CD4-positive, alpha-beta T cell treated with Interleukin-15 for 1 hour (primary cell): Measurements from ENCODE around the gene COL21A1.

ENCODE experiments used
- DNase-seq: peaks from one replicate; pipeline ENCODE4 v3.0.0-alpha.2; 2020

The COL21A1 gene

GRCh38 chr6:56101141-56101553 is 146.2 kb downstream of the COL21A1 start:
- DNase-seq, result peak; percentile 26

- DNase-seq, result no peak
Observed at GRCh38 chr6:56096946-56097621, 150.3 kb downstream of the COL21A1 start.

DNA sequence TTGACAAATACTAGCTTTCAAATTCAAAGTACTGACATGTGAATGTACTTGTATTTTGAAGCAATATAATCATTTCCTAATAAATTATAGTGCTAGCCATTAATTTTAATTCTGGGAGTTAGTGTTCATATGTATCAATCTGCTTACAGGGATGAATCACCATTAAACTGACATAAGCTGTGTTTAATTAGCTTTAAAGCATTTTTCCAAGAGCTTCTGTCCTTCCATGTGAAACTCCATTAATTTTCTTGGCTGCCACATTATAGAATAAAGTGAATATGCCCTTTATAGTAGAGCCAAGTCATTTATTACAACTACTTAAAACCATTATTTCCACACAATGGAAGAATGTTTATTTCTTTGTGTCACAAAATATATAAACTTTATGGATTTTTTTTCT is 150.8 kb downstream of the COL21A1 start:
- no peak for DNase-seq

GRCh38 chr6:56093776-56094175 is 153.6 kb downstream of the COL21A1 start:
- DNase-seq, result no peak

DNA sequence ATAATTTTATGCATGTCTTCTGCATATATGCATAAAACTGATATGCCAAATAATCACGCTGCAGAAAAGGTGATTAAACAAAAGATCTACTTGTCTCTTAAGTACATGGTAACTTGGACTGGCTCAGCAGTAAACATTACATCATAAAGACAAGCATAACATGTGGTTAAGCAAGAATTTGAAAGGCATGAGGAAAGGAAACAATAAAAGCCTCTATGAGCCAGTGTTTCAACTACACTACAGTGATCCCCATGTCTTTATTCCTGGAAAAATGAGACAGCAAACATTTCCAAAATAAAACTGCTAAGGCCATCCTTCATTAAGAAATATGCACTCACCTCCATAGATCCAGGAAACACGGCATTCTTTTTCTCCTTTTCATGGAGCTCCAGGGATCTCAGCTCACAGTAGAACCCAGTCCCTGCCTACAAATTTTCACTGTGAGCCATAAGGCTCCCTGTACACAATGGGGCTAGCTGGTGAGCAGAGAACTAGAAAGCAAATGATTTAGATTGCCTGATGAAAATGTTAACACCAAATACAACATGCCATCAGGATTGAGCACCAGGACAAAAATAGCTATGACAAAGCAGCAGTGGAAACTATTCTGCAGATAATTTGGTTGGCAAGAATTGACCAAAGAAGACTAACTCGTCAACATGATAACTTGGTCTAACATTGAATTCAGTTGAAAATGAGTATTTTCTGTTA is 156.1 kb downstream of the COL21A1 start:
- no peak for DNase-seq

DNA sequence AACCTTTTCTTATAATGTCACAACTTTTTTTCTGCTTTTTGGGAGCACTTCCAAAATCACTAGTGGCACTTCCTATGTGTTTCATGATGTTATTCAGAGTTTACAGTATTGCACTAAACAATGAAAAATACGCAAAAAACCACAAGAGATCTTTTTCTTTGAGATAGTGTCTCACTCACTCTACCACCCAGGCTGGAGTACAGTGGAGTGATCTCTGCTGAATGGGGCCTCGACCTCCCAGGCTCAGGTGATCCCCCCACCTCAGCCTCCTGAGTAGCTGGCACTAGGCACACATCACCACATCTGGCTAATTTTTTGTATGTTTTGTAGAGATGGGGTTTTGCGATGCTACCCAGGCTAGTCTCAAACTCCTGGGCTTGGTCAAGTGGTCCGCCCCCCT is 158.7 kb downstream of the COL21A1 start:
- DNase-seq, result no peak

DNA sequence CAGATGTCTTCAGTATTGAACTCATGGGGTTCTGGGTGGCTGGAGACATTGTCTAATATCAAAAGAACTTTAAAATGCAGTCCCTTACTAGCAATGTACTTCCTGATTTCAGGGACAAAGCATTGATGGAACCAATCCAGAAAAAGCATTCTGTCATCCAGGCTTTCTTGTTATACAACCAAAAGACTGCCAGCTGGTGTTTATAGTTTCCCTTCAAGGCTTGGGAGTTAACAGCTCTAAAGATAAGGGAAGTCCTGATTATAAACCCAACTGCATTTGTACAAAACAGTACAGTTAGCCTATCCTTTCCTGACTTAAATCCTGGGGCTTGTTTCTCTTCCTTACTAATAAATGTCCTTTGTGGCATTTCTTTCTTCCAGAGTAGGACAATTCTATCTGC is 160.0 kb downstream of the COL21A1 start:
- DNase-seq, result no peak

DNA sequence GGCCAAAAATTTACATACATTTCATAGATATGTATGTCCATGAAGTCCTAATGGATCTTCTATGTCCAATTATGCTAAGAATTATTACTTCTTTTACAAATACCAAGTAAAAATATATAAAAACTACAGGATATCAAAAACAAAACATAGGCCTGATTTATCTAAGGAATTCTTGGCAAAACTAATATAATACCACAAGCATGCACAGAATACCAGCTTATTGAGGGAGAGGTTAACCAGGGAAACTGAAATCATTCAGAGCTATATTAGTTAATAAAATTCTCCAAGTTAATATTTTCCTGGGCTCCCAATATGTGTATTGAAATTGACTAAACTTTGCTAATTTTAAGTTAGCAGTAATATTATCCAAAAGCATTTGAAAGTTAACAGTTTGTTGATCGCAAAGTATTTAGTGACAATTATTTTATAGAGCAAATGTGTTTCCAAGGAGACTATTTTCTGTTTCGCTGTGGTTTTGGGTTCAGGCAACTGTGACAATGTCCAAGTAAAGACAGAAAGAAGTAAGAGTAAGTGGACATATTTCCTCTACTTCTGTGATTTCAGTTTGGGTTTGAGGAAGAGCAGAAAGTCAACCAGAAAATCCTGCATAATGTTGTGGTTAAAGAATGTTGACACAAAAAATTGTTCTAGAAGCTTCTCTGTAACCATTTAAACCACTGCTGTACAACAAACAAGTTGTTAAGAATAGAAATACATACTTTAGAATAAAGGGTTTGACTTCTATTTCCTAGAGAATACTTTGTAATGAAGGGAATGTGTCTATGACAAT is 167.4 kb downstream of the COL21A1 start:
- no peak for DNase-seq

DNA sequence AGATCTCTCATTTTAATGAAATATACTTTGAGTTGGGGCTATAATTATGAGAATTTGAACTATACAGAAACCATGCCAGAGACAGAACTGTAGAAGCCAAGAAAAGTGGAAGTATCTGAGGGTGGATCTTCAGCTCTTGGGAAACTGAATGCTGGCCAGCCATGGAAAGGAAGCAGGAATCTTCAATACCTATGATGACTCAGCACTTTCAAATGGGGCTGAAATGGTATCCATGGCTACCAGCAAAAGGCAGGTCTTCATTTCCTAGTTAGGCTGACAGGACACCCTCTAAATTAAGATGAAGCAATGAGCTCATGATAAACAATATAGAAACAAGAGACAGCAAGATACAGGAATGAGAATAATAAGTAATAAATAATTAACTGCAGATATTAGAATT is 171.3 kb downstream of the COL21A1 start:
- DNase-seq, result no peak

GRCh38 chr6:56073761-56074160 is 173.6 kb downstream of the COL21A1 start:
- no peak for DNase-seq

GRCh38 chr6:56073315-56073714 is 174.1 kb downstream of the COL21A1 start:
- DNase-seq, result no peak

GRCh38 chr6:56072856-56073255 is 174.5 kb downstream of the COL21A1 start:
- DNase-seq, result no peak

GRCh38 chr6:56065408-56065807 is 182.0 kb downstream of the COL21A1 start:
- DNase-seq, result no peak

- DNase-seq, result no peak
Observed at GRCh38 chr6:56062836-56063235, 184.5 kb downstream of the COL21A1 start.

- no peak for DNase-seq
Observed at GRCh38 chr6:56058636-56059035, 188.7 kb downstream of the COL21A1 start.

DNA sequence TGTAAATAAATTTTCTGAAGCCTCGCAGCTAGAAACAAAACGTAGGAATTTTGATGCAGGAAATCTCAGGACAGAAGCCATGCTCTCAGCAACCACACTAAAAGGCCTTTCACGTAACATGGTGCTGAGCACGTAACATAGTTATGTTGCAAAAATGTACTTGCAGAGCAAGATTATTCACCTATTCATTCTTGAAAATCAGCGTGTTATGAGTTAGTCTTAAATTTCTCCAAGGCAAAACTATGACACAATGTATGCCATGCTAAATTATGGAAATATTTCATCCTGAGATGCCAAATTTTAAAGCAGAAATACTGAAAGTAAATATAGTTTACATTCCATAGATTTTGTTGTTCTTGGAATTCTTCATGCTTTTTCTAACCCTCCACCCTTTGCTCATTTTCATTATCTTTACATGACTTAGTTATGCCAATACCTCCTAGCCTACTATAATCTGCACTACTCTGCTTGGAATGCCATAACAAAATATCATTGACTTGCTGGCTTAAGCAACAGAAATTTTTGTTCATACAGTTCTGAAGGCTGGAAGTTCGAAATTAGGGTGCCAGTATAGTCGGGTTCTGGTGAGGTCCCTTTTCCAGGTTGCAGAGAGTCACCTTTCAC is 192.2 kb downstream of the COL21A1 start:
- DNase-seq, result no peak

DNA sequence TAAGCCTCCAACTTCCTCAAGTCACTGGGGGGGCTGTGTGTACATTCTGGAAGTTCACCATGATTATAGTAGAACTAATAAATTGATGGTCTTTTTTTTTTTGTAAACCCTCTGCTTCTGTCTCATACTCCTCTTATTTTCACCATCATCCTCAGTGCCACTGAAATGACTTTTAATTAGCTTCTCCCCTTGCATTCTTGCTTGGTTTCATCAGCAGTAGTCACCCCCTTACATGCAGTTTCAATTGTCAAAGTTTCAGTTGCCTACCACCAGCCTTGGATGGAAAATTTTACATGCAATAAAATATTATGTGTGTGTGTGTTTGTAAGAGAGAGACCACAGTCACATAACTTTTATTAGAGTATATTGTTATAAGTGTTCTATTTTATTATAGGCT is 196.2 kb downstream of the COL21A1 start:
- no peak for DNase-seq

DNA sequence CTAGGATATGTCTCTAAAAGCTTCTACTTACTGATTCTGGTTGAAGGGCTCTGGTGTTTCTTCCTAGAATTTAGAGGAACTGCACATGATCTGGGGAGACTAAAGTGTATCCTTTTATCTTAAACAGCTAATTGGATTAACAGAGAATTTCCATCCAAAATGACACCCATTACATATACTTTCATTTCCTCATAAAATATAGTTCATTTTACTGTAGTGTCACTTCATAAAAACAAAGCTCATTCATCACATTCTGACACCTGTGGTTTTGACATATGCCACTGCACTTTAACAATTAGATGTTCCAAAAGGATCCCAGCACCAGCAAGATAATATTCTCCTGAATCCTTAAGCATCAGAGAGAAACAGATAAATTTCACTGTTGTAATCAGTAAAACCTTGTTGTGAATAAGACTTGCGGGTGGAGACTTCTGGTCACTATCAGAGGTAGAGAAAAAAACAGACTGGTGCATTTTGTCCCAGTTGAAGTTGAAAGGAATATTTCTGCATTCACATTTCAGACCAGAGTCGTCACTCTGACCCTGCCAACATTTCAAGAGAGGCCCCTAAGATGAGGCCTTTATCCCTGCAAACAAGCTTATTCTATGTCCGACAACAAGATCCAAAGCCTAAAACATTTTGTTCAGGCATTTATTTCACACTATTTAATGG is 196.7 kb downstream of the COL21A1 start:
- no peak for DNase-seq

DNA sequence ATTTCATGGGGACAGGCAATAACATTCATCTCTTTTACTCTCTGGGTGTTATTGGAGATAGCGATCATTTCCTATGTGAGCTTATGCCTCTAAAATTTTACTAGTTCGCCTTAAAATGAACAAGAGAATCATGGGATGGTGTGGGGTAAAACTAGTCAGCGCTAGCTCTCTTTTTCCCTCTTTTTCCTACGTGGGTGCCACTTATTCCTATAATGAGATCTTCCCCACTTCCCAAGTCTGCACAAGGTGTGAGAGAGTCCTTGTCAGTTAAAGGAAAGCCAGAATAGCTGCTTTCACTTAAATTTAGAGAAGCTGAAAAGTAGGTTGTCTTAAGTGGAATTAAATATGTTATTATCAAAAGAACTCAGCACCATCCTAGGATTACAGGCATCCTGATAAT is 198.8 kb downstream of the COL21A1 start:
- DNase-seq, result no peak

DNA sequence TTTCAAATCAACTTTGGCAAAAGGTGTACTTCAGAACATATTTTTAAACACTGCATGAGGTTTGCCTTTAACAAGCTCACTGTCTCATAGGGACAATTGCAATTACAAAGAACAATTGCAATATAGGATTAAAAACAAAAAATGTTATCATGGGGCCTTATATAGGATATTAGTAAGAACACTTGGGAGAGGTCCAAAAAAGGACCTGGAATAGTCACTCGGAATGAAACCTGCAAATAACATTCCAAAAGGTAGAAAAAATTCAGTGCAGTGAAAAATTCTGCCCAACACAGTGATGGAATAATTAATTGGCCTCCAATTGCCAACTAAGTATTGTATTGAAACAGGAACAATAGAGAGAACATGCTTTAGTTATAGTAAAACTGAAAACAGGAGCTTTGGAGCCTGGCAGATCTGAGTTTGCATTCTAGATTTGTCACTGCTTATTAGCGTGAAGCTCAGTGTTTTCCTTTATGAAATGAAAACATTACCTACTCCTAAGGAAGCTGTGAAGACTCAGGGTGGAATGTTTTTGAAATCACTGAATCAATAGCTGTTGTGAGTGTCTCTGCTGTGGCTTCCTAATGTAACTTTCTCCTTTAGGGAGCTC is 199.3 kb downstream of the COL21A1 start:
- DNase-seq, result no peak

- DNase-seq, result peak; percentile 31
Observed at GRCh38 chr6:56046576-56046975, 200.8 kb downstream of the COL21A1 start.

DNA sequence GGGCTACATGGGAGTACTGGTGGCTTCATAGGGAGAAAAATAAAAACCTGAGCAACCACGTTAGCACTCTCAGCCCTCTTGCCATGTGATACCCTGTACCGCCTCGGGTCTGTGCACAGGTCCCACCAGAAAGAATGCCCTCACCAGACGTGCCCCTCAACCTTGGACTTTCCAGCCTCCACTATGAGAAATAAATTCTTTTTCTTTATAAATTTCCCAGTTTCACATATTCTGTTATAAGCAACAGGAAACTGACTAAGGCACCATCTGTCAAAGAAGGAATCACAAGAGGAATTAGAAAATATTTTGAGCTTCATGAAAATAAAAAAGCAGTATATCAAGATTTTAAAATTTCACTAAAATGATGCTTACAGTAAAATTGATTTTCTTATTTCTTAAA is 203.6 kb downstream of the COL21A1 start:
- no peak for DNase-seq
